Measurements from ENCODE around the gene ENTPD7.

ENTPD7 gene

GRCh38 chr10:99628923-99629624 is 30.2 kb upstream of the ENTPD7 start:
- DNase-seq (ENCODE audit: insufficient read length, low spot score), result no peak
- FAIRE-seq, result no peak
- no peak for TF ChIP-seq CTCF (IDR thresholded peaks at IDR 0.05; ENCODE audit: insufficient read depth, missing control alignments)

- TF ChIP-seq CTCF (IDR thresholded peaks at IDR 0.05; ENCODE audit: insufficient read depth, missing control alignments), result no peak
- DNase-seq (ENCODE audit: insufficient read length, low spot score) (no peak), FAIRE-seq (no peak)
These were observed 29.7 kb upstream of the ENTPD7 start for GRCh38 chr10:99629625-99629978.

GRCh38 chr10:99630433-99630832 is 28.9 kb upstream of the ENTPD7 start:
- no peak for DNase-seq (ENCODE audit: insufficient read length, low spot score)

GRCh38 chr10:99630991-99631390 is 28.3 kb upstream of the ENTPD7 start:
- DNase-seq (ENCODE audit: insufficient read length, low spot score) (no peak), FAIRE-seq (no peak)
- no peak for TF ChIP-seq CTCF (IDR thresholded peaks at IDR 0.05; ENCODE audit: insufficient read depth, missing control alignments)

More at GRCh38 chr10:99630433-99630832, 28.9 kb upstream of the ENTPD7 start:
- no peak for FAIRE-seq
- TF ChIP-seq CTCF (IDR thresholded peaks at IDR 0.05; ENCODE audit: insufficient read depth, missing control alignments), result peak; percentile 38

- no peak for TF ChIP-seq CTCF (IDR thresholded peaks at IDR 0.05; ENCODE audit: insufficient read depth, missing control alignments)
- DNase-seq (ENCODE audit: insufficient read length, low spot score) (no peak), FAIRE-seq (no peak)
These were observed 27.8 kb upstream of the ENTPD7 start for GRCh38 chr10:99631496-99631895.

- FAIRE-seq (no peak), DNase-seq (ENCODE audit: insufficient read length, low spot score) (no peak)
- no peak for TF ChIP-seq CTCF (IDR thresholded peaks at IDR 0.05; ENCODE audit: insufficient read depth, missing control alignments)
These were observed 25.5 kb upstream of the ENTPD7 start for GRCh38 chr10:99633832-99634231.

GRCh38 chr10:99647601-99648151 is 11.6 kb upstream of the ENTPD7 start:
- no peak for DNase-seq (ENCODE audit: insufficient read length, low spot score)
- FAIRE-seq, result no peak
- no peak for TF ChIP-seq CTCF (IDR thresholded peaks at IDR 0.05; ENCODE audit: insufficient read depth, missing control alignments)
